ENCODE results near the gene ZC3H13.

ZC3H13 gene

DNA sequence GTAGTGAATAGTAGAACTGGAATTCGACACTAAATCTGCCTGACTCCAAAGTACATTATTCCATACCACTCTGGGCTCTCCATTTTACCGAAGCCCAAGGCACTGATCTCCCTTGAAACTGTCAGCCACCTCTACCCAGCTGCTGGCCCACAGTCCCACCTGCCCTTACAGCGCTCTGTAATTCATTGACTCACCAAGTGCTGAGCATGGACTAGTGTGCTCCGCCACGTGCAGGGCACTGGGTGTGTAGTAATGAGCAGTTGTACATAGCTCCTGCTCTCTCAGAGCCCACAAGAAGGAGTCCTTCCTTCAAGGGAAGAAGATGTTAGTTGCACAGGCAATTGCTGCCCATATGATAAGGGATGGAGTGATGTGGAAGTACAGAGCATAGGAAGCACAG, 124.4 kb downstream of the ZC3H13 start:
- Mint-ChIP-seq H3K36me3 (no peaks in the 10 kb centered on the region), H3K4me1 (no peaks in the 10 kb centered on the region), H3K9me3 (no peaks in the 10 kb centered on the region), H3K27ac (no peak overlapping the region), H3K27me3 (peaks cover 11% of the 10 kb centered on the region), H3K4me3 (no peak overlapping the region)
- no peak for DNase-seq
- CTCF ChIA-PET = no interaction called here

DNA sequence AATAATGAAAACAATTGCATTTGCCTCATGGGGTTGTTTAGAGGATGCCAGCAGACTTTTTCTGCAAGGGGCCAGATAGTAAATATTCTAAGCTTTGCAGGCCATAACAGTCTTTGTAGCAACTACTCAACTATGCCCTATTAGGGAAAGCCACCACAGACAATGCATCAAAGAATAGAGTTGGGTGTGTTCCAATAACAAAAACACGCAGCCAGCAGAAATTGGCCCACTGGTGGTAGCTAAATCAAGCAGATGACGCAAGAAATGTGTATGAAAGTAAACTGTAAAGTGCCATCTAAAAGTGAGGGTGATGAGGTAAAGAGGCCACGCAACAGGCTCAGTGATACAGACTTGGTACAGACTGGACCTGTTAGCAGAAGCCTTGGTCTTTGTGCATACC, 125.8 kb downstream of the ZC3H13 start:
- no peak overlapping the region for H3K4me3 Mint-ChIP-seq
- H3K27me3 Mint-ChIP-seq = peaks cover 6% of the 10 kb centered on the region
- no peak for DNase-seq
- no peaks in the 10 kb centered on the region for H3K9me3 Mint-ChIP-seq
- no peaks in the 10 kb centered on the region for H3K36me3 Mint-ChIP-seq
- H3K27ac Mint-ChIP-seq = no peak overlapping the region
- no peaks in the 10 kb centered on the region for H3K4me1 Mint-ChIP-seq
- CTCF ChIA-PET = no interaction called here

DNA sequence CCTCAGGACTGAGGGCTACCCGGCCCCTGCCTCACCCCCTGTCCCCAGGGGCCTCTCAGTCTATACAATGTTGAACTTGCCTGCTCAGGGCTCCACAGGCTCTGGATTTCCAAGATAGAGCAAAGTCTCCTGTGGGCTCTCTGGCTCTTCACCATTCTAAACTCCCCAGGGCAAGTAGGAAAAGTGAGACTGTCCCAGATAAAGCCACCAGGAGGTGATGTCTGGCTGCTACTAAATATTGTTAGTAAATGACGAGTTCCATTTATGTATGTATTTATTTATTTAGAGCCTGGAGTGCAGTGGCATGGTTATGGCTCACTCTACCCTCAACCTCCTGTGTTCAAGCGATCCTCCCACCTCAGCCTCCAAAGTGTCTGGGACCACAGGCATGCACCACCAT, 127.4 kb downstream of the ZC3H13 start:
- H3K27ac Mint-ChIP-seq = no peak overlapping the region
- DNase-seq = no peak
- no peaks in the 10 kb centered on the region for H3K9me3 Mint-ChIP-seq
- H3K4me3 Mint-ChIP-seq = no peak overlapping the region
- CTCF ChIA-PET = no interaction called here
- no peaks in the 10 kb centered on the region for H3K36me3 Mint-ChIP-seq
- H3K4me1 Mint-ChIP-seq = no peaks in the 10 kb centered on the region
- peaks cover 4% of the 10 kb centered on the region for H3K27me3 Mint-ChIP-seq

DNA sequence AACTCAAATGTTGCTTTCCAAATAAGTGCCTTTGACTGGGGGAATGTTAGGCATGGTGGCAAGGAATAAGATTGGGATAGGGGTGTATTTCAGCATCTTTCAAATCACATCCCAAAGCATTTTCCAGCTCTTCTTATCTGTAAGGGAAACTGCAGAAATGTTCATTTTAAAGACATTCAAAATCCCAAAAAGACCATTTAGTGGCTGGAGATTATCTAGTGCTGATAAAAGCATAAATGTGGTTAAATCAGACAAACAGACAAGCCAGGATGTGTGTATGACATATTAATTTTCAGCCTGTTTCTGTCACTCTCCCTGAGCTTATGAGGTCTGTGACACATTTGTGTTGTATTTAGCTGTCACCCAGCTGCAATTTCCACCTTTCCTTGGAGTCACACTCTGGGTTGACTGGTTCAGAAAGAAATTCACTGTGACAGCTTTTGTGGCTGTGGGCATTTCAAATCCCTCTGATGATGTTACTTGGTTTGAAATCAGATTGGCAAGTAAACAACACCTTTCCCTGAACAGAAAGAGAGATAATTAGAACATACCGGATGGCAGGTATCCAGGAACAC, 131.3 kb downstream of the ZC3H13 start:
- no peak overlapping the region for H3K27ac Mint-ChIP-seq
- no peaks in the 10 kb centered on the region for H3K27me3 Mint-ChIP-seq
- no peaks in the 10 kb centered on the region for H3K4me1 Mint-ChIP-seq
- CTCF ChIA-PET = interaction anchor here (1.2 kb wide), 1 partner anchor 92 kb away, joined by 3 read pairs; no protein-coding TSS in a partner anchor
- H3K4me3 Mint-ChIP-seq = no peak overlapping the region
- no peaks in the 10 kb centered on the region for H3K36me3 Mint-ChIP-seq
- H3K9me3 Mint-ChIP-seq = no peaks in the 10 kb centered on the region
- DNase-seq = no peak

DNA sequence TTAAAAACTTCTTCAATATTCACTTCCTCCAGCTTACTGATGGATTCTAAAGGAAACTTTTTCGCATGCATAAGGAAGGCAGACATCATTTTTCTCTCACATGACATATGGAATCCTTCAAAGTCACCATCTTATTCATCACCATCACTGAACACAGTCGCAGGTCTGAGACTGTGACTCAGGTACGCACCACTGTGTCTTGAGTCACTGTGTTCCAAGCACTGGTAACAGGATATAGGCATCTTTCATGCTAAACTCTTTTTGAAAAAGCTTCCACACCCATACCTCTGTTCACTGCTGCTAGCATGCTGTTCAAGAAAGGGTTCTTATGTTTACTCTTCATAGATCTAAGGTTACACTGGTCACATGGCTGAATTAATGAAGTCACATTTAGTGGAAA, 133.9 kb downstream of the ZC3H13 start:
- CTCF ChIA-PET = no interaction called here
- Mint-ChIP-seq H3K27ac (no peak overlapping the region), H3K9me3 (no peaks in the 10 kb centered on the region), H3K4me3 (no peak overlapping the region), H3K4me1 (no peaks in the 10 kb centered on the region), H3K36me3 (no peaks in the 10 kb centered on the region), H3K27me3 (no peaks in the 10 kb centered on the region)
- DNase-seq = no peak

DNA sequence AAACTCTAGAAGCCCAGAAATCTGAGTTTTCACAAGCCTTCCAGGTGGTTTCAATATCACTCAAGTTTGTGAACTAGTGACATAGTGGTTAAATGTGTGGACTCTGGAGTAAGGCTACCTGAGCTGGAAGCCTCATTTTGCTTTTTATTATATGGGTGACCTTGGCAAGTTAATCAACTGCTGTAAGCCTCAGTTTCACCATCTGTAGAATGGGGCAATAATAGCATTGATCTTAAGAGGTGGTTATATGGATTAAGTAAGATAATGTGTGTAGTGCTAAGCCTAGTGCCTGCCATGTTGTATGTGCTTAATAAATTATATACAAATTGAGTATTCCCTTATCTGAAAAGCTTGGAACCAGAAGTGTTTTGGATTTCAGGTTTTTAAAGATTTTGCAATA, 135.5 kb downstream of the ZC3H13 start:
- Mint-ChIP-seq H3K27me3 (no peaks in the 10 kb centered on the region), H3K27ac (no peak overlapping the region), H3K9me3 (no peaks in the 10 kb centered on the region), H3K36me3 (no peaks in the 10 kb centered on the region), H3K4me1 (no peaks in the 10 kb centered on the region), H3K4me3 (no peak overlapping the region)
- CTCF ChIA-PET = interaction anchor here (1.0 kb wide), 1 partner anchor 34 kb away, joined by 3 read pairs; no protein-coding TSS in a partner anchor
- no peak for DNase-seq

DNA sequence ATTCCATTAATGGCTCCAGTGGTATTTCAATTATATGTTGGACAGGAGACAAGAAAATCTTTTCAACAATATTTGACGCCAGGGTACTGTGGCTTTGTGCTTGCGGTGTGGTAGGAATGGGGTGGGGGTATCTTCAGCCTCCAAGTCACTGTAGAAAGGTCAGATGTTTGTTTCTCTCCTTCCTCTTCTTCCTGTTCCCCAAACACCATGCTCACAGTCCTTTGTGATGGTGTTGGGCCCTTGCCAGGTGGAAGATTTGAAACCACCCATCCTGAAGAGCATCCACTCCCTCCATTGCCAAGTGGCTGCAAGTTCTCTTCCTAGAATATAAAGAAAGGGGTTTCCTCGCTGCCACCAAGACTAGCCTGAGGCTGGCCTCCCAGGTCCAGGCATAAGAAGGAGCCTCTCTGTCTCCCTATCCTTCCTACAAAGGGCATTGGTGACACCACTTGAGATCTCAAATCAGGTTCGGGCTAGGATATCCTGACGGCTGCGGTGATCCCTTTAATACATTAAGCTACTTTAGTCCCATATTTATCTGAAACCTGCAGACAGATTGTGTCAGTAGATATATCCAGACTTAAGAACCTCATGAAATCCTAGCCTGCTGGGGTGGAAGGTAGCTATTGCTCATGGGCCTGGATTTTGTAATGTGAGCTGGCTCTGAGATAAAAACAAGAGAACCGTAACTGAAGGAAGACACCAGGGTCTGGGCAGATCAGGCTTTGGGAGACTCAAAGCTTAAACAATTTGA, 136.7 kb downstream of the ZC3H13 start:
- H3K36me3 Mint-ChIP-seq = no peaks in the 10 kb centered on the region
- CTCF ChIA-PET = no interaction called here
- no peak for DNase-seq
- H3K27ac Mint-ChIP-seq = no peak overlapping the region
- no peaks in the 10 kb centered on the region for H3K27me3 Mint-ChIP-seq
- H3K4me1 Mint-ChIP-seq = no peaks in the 10 kb centered on the region
- H3K4me3 Mint-ChIP-seq = no peak overlapping the region
- H3K9me3 Mint-ChIP-seq = no peaks in the 10 kb centered on the region

DNA sequence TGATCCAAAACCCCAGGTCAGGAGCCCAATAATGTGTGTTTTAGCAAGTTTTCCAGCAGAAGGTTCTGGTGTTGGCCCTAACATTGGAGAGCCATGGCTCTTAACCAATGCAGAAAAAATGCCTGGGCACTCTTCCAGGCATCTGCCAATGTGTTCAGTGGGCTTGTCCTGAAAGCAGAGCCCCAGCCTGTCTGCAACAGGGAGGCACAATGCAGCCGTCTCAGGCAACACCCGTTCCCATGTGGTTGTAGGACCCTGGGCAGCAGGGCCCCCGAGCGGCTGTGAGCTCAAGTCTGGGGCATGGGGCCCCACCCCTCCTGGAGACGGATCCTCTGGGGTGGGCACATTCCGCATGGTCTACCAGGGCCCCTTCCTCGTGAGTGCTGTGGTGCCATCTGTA, 142.9 kb downstream of the ZC3H13 start:
- CTCF ChIA-PET = no interaction called here
- no peaks in the 10 kb centered on the region for H3K9me3 Mint-ChIP-seq
- H3K4me1 Mint-ChIP-seq = no peaks in the 10 kb centered on the region
- no peak for DNase-seq
- H3K36me3 Mint-ChIP-seq = no peaks in the 10 kb centered on the region
- no peak overlapping the region for H3K4me3 Mint-ChIP-seq
- H3K27me3 Mint-ChIP-seq = peaks cover 2% of the 10 kb centered on the region
- H3K27ac Mint-ChIP-seq = no peak overlapping the region

DNA sequence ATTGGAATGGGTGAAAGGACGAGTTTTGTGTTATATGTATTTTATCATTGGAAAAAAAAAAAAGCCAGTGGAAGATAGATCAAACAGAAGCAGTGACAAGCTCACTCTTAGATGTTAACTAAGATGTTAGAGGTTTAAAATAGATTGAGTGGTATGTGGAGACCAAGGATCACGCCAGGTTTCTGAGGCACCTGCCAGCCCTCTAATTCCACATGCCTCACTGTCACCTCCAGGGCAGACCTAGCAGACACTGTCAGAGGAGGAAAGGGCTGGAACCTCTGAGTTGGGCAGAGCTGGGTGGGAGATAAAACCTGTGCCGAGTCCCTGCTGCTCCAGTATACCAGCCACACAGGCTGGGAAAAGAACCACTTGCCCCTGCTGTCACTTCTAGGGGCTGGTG, 143.5 kb downstream of the ZC3H13 start:
- H3K27ac Mint-ChIP-seq = no peak overlapping the region
- DNase-seq = no peak
- no peaks in the 10 kb centered on the region for H3K9me3 Mint-ChIP-seq
- H3K4me1 Mint-ChIP-seq = no peaks in the 10 kb centered on the region
- peaks cover 6% of the 10 kb centered on the region for H3K27me3 Mint-ChIP-seq
- H3K36me3 Mint-ChIP-seq = no peaks in the 10 kb centered on the region
- no peak overlapping the region for H3K4me3 Mint-ChIP-seq
- CTCF ChIA-PET = no interaction called here

DNA sequence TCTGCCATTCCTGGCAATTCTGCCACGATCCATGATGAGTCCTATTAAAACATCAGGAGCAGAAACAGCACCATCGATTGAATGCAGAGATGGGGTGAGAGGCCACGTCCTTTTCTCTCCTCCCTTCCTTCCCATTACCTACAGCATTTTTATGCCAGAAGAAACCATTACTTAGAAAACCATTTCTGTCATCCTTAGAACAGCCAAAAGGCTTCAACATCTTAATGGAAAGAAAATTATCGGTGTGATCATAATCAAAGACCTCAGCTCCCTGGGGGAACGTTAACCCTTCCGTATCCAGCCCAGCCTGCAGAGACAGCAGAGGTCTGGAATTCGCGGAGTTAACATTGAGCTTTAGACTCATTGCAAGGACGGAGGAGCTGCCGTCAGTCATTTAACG, 145.0 kb downstream of the ZC3H13 start:
- CTCF ChIA-PET = no interaction called here

More for the DNA sequence above, 145.0 kb downstream of the ZC3H13 start:
- peaks cover 6% of the 10 kb centered on the region for H3K27me3 Mint-ChIP-seq
- H3K4me3 Mint-ChIP-seq = no peak overlapping the region
- H3K36me3 Mint-ChIP-seq = no peaks in the 10 kb centered on the region
- DNase-seq = no peak
- no peak overlapping the region for H3K27ac Mint-ChIP-seq
- H3K4me1 Mint-ChIP-seq = no peaks in the 10 kb centered on the region
- no peaks in the 10 kb centered on the region for H3K9me3 Mint-ChIP-seq

Data from activated naive CD4-positive, alpha-beta T cell treated with anti-CD3 and anti-CD28 coated beads, Interleukin-2, amount 10 ng/mL, durations not matched to agents 7 days and 5 days (primary cell).